ENCODE measurements around the gene TTYH3. TPM values are rescaled to one million over a fixed set of nuclear protein-coding genes. Genes with fewer than 3 reads are reported as not detected.
A peak's percentile ranks its signal among the peaks of the same experiment; 100 is the strongest.
"Not testable (repeated sequence)": the region's sequence is repeated elsewhere in the genome, so short reads cannot be mapped to it uniquely, and the experiment has no call there.

TTYH3 gene
- total RNA-seq, 1 experiment from 2014 or later: 18.7 TPM

DNA sequence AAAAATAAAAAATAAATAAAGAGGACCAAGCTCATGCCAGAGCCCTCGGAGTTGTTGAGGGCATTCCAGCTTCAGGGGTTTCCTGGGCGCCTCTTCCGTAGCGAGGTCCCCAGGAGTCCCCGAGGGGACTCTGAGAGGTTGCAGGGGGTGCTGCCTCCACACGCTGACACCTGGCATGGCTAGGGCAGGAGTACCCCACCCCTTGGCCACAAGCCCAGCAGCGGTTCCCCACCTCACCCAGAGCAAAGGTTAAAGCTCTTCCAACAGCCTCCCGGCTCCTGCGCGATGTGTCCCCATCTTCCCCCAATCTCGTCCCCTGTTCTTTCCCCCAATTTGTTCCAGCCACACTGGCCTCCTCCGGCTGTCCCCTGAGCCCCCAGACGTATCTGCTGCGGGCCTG, 60.8 kb downstream of the TTYH3 start:
- in situ Hi-C loops (cut with HindIII; ENCODE audit: low sequenced_read_pairs): no loop called here

DNA sequence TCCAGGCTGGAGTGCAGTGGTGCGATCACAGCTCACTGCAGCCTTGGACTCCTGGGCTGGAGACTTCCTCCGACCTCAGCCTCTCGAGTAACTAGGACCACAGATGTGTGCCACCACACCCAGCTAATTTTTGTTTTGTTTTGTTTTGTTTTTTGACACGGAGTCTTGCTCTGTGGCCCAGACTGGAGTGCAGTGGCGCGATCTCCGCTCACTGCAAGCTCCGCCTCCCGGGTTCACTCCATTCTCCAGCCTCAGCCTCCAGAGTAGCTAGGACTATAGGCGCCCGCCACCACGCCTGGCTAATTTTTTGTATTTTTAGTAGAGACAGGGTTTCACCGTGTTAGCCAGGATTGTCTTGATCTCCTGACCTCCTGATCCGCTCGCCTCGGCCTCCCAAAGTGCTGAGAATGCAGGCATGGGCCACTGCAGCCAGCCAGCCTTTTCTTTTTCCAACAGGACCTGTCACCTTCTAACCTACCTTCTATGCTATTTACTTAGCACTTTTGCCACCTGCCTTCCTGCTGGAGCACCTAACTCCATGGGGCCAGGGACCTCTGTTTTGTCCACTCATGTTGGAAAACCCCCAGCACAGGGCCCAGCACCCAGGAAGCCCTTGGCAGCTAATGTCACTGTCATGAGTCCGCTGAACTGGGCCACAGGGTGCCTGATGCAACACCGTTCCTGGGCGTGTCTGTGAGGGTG, 61.8 kb downstream of the TTYH3 start:
- in situ Hi-C loops (cut with HindIII; ENCODE audit: low sequenced_read_pairs); DNase-seq (ENCODE audit: low spot score): not testable (repeated sequence)

More for the DNA sequence above, 60.8 kb downstream of the TTYH3 start:
- DNase-seq (ENCODE audit: low spot score): no peak

DNA sequence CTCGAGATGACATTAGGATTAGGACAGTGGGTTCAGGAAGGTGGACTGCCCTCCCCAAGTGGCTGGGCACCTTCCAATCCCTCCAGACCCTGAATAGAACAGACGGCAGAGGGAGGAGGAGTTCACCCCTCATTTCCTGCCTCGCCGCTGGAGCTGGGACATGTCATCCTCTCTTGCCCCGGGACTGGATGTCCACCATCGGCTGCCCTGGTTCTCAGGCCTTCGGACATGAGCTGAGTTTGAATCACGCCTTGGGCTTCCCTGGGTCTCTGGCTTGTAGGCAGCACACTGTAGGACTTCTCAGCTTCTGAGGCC, 62.3 kb downstream of the TTYH3 start:
- in situ Hi-C loops (cut with HindIII; ENCODE audit: low sequenced_read_pairs); DNase-seq (ENCODE audit: low spot score): not testable (repeated sequence)

DNA sequence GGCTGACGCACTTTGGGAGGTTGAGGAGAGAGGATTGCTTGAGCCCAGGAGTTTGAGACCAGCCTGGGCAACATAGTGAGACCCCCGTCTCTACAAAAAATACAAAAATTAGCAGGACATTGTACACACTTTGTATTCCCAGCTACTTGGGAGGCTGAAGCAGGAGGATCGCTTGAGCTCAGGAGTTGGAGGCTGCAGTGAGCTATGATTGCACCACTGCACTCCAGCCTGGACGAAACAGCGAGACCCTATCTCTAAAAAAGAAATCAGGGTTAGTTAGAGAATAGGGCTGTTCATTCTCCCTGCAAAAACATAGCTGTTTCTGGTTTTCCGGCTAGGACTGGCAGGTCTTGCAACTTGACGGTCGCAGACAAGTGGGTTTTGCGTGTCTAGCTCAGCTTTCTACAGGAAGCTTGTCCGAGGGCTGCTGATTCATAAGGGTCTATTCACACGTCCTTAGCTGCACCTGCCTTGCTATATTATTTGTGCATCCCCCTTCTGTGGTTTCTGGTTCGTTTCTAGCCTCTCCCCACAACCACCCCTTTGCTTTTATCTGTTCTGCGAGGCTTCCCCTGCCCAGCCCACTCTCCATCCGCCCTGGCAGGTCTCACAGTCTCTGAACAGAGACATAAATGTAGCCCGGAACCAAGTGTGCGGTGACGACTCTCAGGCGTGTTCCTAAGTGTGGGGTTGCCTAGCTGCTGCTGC, 66.9 kb downstream of the TTYH3 start:
- in situ Hi-C loops (cut with HindIII; ENCODE audit: low sequenced_read_pairs): loop anchor here (5.0 kb wide), 1 partner anchor 76 kb away; no protein-coding TSS in a partner anchor

DNA sequence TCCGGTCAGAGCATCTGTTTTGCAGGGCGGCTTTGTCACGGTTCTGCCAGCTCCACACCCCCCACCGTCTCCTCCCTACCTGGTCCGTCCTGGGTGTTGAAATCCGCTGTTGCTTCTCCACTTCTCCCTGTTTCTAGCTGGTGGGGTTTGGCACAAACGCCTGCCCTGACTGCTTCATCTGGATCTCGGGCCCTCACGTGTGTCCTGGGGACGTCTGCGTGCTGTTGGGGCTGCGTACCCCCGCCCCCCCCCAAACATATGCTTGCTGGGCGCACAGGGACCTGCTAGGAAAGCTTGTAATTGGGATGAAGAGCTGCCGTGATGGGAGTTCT, 67.5 kb downstream of the TTYH3 start:
- DNase-seq (ENCODE audit: low spot score): no peak
- in situ Hi-C loops (cut with HindIII; ENCODE audit: low sequenced_read_pairs): loop anchor here (5.0 kb wide), 1 partner anchor 77 kb away; no protein-coding TSS in a partner anchor

More for the DNA sequence above, 66.9 kb downstream of the TTYH3 start:
- DNase-seq (ENCODE audit: low spot score): no peak

DNA sequence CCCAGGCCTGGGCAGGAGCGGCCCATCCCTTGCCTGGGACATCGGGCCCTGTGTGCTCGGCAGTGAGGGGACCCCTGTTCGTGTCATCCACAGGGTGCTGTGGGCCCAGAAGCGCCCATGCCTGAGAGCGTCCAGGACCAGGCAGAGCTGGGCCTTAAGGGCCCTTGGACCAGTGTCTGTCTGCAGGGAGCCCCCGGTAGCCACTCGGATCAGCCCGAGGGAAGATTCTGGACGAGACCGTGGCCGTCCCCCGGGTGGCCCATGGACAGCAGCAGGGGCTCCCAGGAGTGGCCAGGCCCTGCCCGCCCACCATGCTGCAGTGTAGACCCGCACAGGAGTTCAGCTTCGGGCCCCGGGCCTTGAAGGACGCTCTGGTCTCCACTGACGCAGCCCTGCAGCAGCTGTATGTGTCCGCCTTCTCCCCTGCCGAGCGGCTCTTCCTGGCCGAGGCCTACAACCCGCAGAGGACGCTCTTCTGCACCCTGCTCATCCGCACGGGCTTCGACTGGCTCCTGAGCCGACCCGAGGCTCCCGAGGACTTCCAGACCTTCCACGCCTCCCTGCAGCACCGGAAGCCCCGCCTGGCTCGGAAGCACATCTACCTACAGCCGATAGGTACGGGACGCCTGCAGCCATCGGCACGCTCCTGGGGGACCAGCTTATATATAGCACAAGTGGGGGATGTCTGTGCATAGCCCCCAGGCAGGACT, 68.5 kb downstream of the TTYH3 start:
- no peak for DNase-seq (ENCODE audit: low spot score)
- in situ Hi-C loops (cut with HindIII; ENCODE audit: low sequenced_read_pairs): no loop called here

DNA sequence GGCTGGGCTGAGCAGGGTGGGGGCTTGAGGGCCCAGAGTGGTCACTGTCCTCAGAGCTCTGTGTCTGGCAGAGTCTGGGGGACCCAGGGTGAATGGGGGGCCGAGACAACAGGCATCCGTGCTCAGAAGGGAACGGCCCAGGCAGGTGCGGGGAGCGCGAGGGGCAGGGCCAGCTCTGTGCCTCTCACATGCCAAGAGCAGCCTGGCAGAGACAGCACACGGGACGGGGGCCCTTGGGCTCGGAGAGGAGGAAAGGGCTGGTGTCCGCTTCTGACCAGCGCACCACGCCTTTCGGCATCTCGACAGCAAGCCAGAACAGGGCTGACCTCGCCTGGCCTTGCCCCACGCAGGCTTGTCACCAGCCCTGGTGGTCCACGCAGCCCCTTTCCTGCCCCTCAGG, 69.6 kb downstream of the TTYH3 start:
- DNase-seq (ENCODE audit: low spot score): peak; percentile 49
- in situ Hi-C loops (cut with HindIII; ENCODE audit: low sequenced_read_pairs): no loop called here

DNA sequence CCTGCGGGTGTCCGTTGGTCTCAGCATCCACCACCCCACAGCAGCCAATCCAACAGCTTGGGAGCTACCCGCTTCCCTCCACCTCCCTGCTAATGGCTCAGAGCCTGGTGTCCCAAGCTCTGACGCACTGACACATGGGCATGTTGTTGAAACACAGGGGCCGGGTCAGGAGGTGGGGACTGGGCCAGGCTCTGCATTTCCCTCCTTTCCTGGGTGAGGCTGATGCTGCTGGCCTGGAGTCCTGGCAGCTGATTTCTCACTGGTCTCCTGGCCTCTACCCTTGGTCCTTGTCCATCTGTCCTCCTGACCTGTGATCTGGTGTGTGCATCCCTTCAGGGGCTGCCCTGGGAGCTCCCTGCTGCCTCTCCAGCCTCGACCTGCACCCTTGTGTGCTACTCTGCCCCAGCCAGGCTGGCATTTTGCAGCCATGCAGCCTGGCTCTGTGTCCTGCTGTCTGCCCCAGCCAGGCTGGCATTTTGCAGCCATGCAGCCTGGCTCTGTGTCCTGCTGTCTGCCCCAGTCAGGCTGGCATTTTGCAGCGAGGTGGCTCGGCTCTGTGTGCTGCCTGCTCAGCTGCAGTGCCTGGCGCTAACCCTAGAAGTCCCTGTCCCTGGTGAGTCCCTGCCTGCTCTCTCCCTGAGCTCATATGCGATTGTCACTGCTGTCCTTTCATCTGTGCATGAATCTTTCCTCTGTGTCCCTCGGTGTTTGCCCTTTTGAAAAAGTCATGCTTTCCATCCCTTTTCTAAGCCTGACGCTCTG, 70.2 kb downstream of the TTYH3 start:
- DNase-seq (ENCODE audit: low spot score): peak; percentile 78
- in situ Hi-C loops (cut with HindIII; ENCODE audit: low sequenced_read_pairs): no loop called here

DNA sequence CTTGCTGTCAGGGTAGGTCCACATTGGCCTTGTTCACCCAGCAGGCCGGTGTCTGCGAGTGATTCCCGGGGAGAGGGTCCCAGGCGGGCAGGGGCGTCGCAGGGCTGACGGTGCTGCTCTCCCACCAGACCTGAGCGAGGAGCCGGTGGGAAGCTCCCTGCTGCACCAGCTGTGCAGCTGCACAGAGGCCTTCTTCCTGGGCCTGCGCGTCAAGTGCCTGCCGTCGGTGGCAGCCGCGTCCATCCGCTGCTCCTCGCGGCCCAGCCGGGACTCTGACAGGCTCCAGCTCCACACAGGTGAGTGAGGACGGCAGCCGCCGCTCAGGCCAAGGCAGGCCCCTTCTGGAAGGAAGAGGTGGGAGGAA, 70.8 kb downstream of the TTYH3 start:
- DNase-seq (ENCODE audit: low spot score): no peak
- in situ Hi-C loops (cut with HindIII; ENCODE audit: low sequenced_read_pairs): no loop called here

DNA sequence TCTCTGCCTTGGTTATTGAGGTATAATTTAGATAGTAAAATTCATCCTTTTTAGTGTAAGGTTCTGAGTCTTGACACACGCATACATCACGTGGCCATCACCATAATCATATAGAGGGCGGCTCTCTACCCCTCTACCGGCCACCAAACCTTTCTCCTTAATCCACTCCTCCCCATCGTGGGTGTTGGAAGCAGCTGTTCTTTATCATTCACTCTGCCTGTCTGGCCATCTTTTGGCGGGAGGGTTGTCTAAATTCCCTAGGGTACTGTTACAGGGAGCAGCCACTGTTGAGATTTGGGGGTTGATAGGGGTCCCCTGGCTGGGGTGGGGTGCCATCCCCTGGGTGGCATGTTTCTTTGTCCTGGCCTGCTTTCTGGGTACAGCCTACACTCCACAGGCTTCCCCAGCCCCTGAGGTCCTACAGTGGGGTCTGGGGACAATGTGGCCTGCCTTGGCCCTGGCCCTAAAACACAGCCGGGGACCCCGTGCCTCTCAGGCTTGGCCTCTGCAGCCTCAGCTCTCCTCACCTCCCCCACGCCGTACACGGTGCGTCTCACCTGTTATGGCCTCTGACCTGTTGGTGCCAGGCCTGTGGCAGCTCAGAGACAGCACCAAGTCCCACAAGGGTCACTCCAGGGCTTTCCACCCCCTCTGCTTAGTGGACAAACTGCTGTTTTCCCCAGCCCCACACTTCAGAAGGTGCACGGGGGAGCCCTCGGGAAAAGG, 73.7 kb downstream of the TTYH3 start:
- in situ Hi-C loops (cut with HindIII; ENCODE audit: low sequenced_read_pairs): no loop called here
- DNase-seq (ENCODE audit: low spot score): no peak

DNA sequence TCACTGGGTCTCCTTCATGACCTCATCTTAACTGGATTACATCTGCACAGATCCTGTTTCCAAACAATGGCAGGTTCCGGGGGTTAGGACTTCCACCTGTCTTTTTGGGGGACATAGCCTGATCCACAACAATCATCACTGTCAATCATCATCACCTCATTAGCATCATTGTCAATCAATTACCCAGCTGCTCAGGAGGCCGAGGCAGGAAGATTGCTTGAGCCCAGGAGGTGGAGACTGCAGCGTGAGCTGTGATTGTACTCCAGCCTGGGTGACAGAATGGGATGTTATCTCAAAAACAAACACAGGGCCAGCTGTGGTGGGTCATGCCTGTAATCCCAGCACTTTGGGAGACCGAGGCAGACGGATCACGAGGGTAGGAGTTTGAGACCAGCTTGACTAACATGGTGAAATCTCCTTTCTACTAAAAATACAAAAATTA, 74.9 kb downstream of the TTYH3 start:
- in situ Hi-C loops (cut with HindIII; ENCODE audit: low sequenced_read_pairs): no loop called here
- DNase-seq (ENCODE audit: low spot score): no peak

DNA sequence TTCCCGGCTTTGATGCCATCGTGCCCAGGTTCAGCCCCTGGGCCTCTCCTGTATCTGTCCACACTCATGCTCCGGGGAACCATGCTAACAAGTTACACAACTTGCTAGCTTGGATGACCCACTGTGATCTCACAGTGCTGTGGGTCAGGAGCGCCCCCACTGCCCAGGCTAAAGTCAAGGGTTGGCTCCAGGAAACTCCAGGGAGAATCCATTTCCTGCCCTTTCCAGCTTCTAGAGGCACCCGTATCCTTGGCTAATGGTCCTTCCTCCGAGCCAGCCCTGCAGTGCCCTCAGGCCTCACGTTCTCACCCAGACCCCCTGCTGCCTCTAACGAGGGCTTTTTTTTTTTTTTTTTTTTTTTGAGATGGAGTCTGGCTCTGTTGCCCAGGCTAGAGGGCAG, 75.7 kb downstream of the TTYH3 start:
- no peak for DNase-seq (ENCODE audit: low spot score)
- in situ Hi-C loops (cut with HindIII; ENCODE audit: low sequenced_read_pairs): no loop called here

DNA sequence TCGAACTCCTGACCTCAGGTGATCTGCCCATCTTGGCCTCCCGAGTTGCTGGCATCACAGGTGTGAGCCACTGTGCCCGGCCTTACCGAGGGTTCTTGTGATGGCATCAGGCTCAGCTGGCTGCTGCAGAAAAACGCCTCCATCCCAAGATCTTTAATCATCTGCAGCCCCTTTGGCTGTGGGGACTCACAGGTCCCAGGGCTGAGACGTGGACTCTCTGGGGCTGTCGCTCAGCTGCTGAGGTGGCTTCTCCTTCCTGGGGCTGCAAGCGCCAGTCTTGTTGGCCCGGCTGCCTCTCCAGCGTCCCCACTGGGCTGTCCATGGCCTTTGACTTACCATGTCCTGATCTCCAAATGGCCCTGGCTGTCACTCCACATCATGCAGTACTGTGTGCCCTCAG, 76.3 kb downstream of the TTYH3 start:
- DNase-seq (ENCODE audit: low spot score): no peak
- in situ Hi-C loops (cut with HindIII; ENCODE audit: low sequenced_read_pairs): no loop called here

DNA sequence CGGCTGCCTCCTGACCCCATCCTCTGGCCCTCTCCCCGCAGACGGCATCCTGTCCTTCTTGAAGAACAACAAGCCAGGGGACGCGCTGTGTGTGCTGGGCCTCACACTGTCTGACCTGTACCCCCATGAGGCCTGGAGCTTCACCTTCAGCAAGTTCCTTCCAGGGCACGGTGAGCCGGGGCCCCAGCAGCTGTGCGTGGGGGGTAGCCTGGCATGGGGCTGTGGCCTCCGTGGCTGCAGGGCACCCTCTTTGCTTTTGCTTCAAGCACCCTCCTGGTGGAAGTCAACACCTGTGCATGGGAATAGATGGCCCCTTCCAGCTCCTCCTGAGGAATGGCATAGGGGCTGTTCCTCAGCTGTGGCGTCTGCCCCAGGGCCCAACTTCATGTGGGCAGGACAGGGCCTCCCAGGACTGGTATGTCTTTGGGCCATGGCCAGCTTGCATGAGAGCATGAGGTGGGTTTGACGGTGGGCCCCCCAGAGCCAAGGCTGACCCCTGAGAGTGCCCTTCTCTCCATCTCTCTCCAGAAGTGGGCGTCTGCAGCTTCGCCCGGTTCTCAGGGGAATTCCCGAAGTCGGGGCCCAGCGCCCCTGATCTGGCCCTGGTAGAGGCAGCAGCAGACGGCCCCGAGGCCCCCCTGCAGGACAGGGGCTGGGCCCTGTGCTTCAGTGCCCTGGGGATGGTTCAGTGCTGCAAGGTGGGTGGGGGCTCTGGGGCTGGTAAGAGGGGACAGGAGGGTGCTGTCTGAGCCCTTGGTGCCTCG, 76.9 kb downstream of the TTYH3 start:
- in situ Hi-C loops (cut with HindIII; ENCODE audit: low sequenced_read_pairs): no loop called here

DNA sequence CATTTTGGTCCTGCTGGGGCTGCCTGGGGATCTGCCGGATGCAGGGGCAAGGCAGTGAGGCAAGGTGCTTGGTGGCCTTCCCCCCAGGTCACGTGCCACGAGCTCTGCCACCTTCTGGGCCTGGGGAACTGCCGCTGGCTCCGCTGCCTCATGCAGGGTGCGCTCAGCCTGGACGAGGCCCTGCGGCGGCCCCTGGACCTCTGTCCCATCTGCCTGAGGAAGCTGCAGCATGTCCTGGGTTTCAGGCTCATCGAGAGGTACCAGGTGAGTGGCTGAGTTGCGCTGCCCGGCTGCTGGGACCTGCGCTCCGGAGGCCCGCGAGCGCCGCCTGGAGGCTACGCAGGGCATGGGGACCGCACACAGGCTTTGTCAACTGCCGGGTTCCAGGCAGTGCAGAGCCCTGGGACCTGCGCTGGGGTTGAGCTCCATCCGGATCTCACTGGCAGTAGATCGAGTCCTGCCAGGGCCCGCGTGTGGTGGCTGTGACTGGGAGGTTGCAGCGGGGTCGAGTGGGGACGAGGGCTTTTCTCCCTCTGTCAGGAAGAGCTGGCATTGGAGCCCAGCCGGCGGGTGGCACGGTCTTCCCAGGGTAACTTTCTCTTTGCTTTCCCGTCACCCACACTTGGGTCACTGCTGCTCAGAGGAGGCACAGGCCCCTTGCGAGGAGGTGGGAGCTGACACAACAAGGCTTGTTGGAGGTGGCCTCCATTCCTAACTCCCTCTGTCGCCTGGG, 77.9 kb downstream of the TTYH3 start:
- DNase-seq (ENCODE audit: low spot score): peak; percentile 75
- in situ Hi-C loops (cut with HindIII; ENCODE audit: low sequenced_read_pairs): no loop called here

More for the DNA sequence above, 76.9 kb downstream of the TTYH3 start:
- no peak for DNase-seq (ENCODE audit: low spot score)

DNA sequence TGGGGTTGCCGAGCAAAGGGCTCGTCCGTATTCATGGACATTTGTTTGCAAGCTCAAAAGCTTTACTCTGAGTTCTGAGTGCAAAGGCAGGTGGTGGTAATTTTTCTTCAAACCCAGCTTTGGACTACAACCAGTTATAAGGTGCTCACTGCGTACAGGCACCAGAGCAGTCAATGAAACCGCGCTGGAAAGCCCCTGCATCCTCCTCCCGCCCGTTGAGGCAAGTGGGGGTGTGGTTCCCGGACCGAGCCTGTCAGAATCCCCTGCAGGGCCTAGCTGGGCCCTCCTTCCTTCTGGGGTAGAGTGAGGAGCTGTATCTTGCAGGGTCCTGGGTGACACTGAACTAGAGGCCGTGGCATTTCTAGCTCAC, 78.5 kb downstream of the TTYH3 start:
- in situ Hi-C loops (cut with HindIII; ENCODE audit: low sequenced_read_pairs): no loop called here
- no peak for DNase-seq (ENCODE audit: low spot score)

DNA sequence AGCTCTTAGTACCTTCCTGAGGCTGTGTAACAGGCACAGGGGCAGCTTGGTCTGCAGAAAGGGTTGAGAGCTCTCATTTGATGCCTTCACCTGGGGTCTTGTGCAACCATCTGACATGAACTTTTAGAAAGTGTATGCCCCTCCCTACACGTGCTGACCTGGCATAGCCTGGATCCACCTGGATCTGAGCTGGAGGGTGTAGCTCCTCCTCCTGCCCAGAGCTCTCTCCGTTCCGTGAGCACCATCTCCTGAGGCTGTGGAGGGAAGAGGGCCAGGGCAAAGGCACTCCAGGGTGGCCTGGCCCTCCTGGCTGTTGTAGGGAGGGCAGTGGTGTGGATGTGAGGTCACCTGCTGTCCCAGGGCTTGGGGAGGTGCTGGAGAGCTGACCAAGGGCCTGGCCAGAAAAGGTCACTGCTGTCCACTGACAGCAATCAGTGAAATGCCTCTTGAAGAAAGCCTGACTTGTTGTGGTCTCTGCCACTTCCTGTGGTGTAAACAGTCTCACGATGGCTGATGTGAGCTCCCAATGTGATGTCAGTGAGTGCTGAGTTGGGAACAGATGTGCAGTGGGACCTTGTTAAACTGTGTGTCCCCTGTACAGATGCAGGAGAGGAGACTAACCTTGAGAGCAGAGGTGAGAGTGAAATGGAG, 79.2 kb downstream of the TTYH3 start:
- in situ Hi-C loops (cut with HindIII; ENCODE audit: low sequenced_read_pairs): no loop called here
- no peak for DNase-seq (ENCODE audit: low spot score)
